Heart right ventricle (tissue), 16 donors: ENCODE data around the gene SLC39A3. TPM values are rescaled to one million over a fixed set of nuclear protein-coding genes. Genes with fewer than 3 reads are reported as not detected.

Source experiments
- ATAC-seq, 8 donors: fragments of 200-7000 bp; cut with Tn5 transposase; one replicate each; pipeline ENCODE4 v1.9.1; 2020; ENCODE audit warnings: mild to moderate bottlenecking in 8 of 8, moderate library complexity in 8 of 8, moderate number of reproducible peaks in 1 of 8
- DNase-seq, 2 donors: peaks; one replicate each; pipeline ENCODE4 v3.0.0-alpha.2; 2020
- H3K27ac ChIP-seq, 10 donors: fragments of 200-600 bp; sonication (generic) in 2 of 10; one replicate each; pipeline versions ENCODE4 v1.5.0 to v1.8.0; 2020 to 2022; ENCODE audit warnings: mild to moderate bottlenecking in 3 of 10
- H3K27me3 ChIP-seq, 7 donors: fragments of 200-600 bp; one replicate each; pipeline ENCODE4 v1.8.0; 2021 to 2022; ENCODE audit warnings: mild to moderate bottlenecking in 2 of 7
- H3K36me3 ChIP-seq, 9 donors: fragments of 200-600 bp; sonication (generic) in 1 of 9; one replicate each; pipeline versions ENCODE4 v1.5.0 to v1.8.0; 2020 to 2022; ENCODE audit warnings: mild to moderate bottlenecking in 2 of 9
- H3K4me1 ChIP-seq, 9 donors: fragments of 200-600 bp; sonication (generic) in 1 of 9; one replicate each; pipeline versions ENCODE4 v1.5.0 to v1.8.0; 2020 to 2022; ENCODE audit warnings: mild to moderate bottlenecking in 4 of 9
- H3K4me3 ChIP-seq, 10 donors: fragments of 200-600 bp; sonication (generic) in 2 of 10; one replicate each; pipeline versions ENCODE4 v1.5.0 to v1.8.0; 2020 to 2022; ENCODE audit warnings: mild to moderate bottlenecking in 7 of 10, moderate library complexity in 2 of 10
- H3K9me3 ChIP-seq, 11 donors: fragments of 200-600 bp in 10 of 11; sonication (generic) in 2 of 11; one replicate each; pipeline versions ENCODE4 v1.5.0 to v1.8.0; 2013 to 2022; ENCODE audit warnings: mild to moderate bottlenecking in 2 of 11, control low read depth in 1 of 11, moderate library complexity in 1 of 11
- CTCF ChIP-seq, 9 donors: fragments of 200-600 bp; sonication (generic) in 2 of 9; IDR thresholded peaks; one replicate each; pipeline versions ENCODE4 v1.5.0 to v1.8.0; 2021 to 2022; ENCODE audit warnings: antibody characterized with exemption in 9 of 9, mild to moderate bottlenecking in 5 of 9, moderate library complexity in 1 of 9
- WGBS, 2 donors: extraction: QIAGEN DNeasy Blood & Tissue Kit; methylation state at CpG; one replicate each; pipeline ENCODE4 v1.1.7; 2013; ENCODE audit warnings: inconsistent platforms in 1 of 2; 5-methylcytosine and 5-hydroxymethylcytosine counted together
- intact Hi-C, 10 donors: fragments of 100-400 bp; cut with DNase I; formaldehyde crosslinking; loops; one replicate each; pipeline versions ENCODE4 v1.11.1 to v1.14.2; 2022
- polyA plus RNA-seq, 2 donors: library from polyadenylated mRNA; stranded (reverse); fragments of 200-250 nt; gene quantifications; one replicate each; pipeline ENCODE4 v1.2.3, GENCODE V29; 2013
- total RNA-seq, 10 donors: library from RNA; stranded (reverse); fragmentation: NEBNext Ultra II Directional in 3 of 10; extraction: Animal tissue kit (Norgen Biotek cat#: 25700) in 3 of 10; gene quantifications; one replicate each; pipeline versions ENCODE4 v1.2.1 to v1.2.4, GENCODE V29; 2021 to 2023
- donor health status: Arrhythmogenic right ventricular cardiomyopathy.
- donor health status: ischemic (EF 13 %, LVEDD 7.1; RV severe dilation, severe dysfunction).
- donor health status: healthy with polysubstance abuse.
- donor health status: DM: no; HTN: yes; CAD: no.
- donor health status: DM: no; HTN: no; CAD: no.
- donor health status: ischemic (EF 25% LVEDD 6.9; RV normal size, moderate dysfunction).
- donor health status: ischemic (EF 25% LVEDD 5.7; RV mildly dilated, moderate dysfunction).
- donor health status: healthy.
- donor health status: DM: yes; HTN: yes; CAD: no.
- donor health status: Ischemic cardiomyopathy.
- donor health status: ischemic (EF 35%, LVEDD 5.7; RV mildly dilated, moderate dysfunction).
- donor health status: nonischemic (EF 11% LVEDD 7.7; RV severe dilation, severe dysfunction).
- donor health status: DM: yes; HTN: yes; CAD: no.
- donor health status: PGD.
- donor health status: ischemic (EF 29% LVEDD 5.4; RV normal size, mild dysfunction).
- donor health status: nonischemic (EF 23%, LVEDD 6.1; RV moderate dilation, normal function).

The SLC39A3 gene
- total and polyA plus RNA-seq, 12 donors = 16.5 to 66.8 (median 22.2) TPM

- Histone ChIP-seq H3K36me3 (peaks cover 0 to 92% (median 72%) of the 10 kb centered on the region in 9 donors), H3K4me3 (no peak overlapping the region), H3K9me3 (no peaks in the 10 kb centered on the region), H3K27ac (no peak overlapping the region), H3K27me3 (no peaks in the 10 kb centered on the region), H3K4me1 (peaks cover under 1 to 19% (median 7%) of the 10 kb centered on the region in 9 donors)
- DNase-seq (no peak), ATAC-seq (no peak)
- intact Hi-C loops = no loop called here
- TF ChIP-seq CTCF (IDR thresholded peaks at IDR 0.05) = no peak
- WGBS, 2 donors = 94 to 95% methylated on average over 21 of the region's 21 CpGs
Observed at GRCh38 chr19:2764945-2765344, 25.1 kb upstream of the SLC39A3 start.

GRCh38 chr19:2763687-2764086, 23.9 kb upstream of the SLC39A3 start:
- H3K4me1 ChIP-seq = peaks cover 0 to 9% (median 0%) of the 10 kb centered on the region in 9 donors
- 96 to 98% methylated on average over 12 of the region's 12 CpGs for WGBS, 2 donors
- intact Hi-C loops = no loop called here
- ATAC-seq = no peak
- no peaks in the 10 kb centered on the region for H3K9me3 ChIP-seq
- H3K27ac ChIP-seq = no peak overlapping the region
- H3K36me3 ChIP-seq = peaks cover 0 to 100% (median 82%) of the 10 kb centered on the region in 9 donors
- no peak for TF ChIP-seq CTCF (IDR thresholded peaks at IDR 0.05)
- no peak for DNase-seq
- H3K27me3 ChIP-seq = no peaks in the 10 kb centered on the region
- H3K4me3 ChIP-seq = no peak overlapping the region

GRCh38 chr19:2762783-2763496, 23.1 kb upstream of the SLC39A3 start:
- ATAC-seq (peak in 1 of 8 donors; percentile 25), DNase-seq (no peak)
- WGBS, 2 donors = 93 to 96% methylated on average over 23 of the region's 23 CpGs

More at GRCh38 chr19:2762783-2763496, 23.1 kb upstream of the SLC39A3 start:
- no peak for TF ChIP-seq CTCF (IDR thresholded peaks at IDR 0.05)
- H3K4me3 ChIP-seq = no peak overlapping the region
- no peak overlapping the region for H3K27ac ChIP-seq
- no peaks in the 10 kb centered on the region for H3K27me3 ChIP-seq
- H3K9me3 ChIP-seq = no peaks in the 10 kb centered on the region
- H3K36me3 ChIP-seq = peaks cover 0 to 100% (median 83%) of the 10 kb centered on the region in 9 donors
- H3K4me1 ChIP-seq = peaks cover 0 to 1% (median 0%) of the 10 kb centered on the region in 9 donors
- intact Hi-C loops = no loop called here
